ENCODE results near the gene EYS.

- no peak for TF ChIP-seq POLR2AphosphoS5 (IDR thresholded peaks at IDR 0.05; ENCODE audit: borderline replicate concordance, low read depth, low read length)
- TF ChIP-seq EZH2 (IDR thresholded peaks at IDR 0.05) = no peak
- TF ChIP-seq FOXP2 (optimal IDR thresholded peaks at IDR 0.05; ENCODE audit: control extremely low read depth, extremely low read length, insufficient read depth) = no peak
Measured at GRCh38 chr6:63793465-63794137, 1913.4 kb downstream of the EYS start.

Measured in SK-N-MC (cell line).